ENCODE data around the gene SCAMP2. TPM values are rescaled to one million over a fixed set of nuclear protein-coding genes. Genes with fewer than 3 reads are reported as not detected.

SCAMP2 gene
- total and polyA plus RNA-seq, 2 experiments from 2014 or later: 34.7 to 51.3 TPM

- TF ChIP-seq ETS1 (IDR thresholded peaks at IDR 0.05): no peak
Measured at GRCh38 chr15:74893627-74894026, 20.5 kb upstream of the SCAMP2 start (continued).

GRCh38 chr15:74892931-74893330, 19.8 kb upstream of the SCAMP2 start:
- H3K27me3 ChIP-seq (ENCODE audit: insufficient read depth): no peaks in the 10 kb centered on the region
- TF ChIP-seq EZH2 (IDR thresholded peaks at IDR 0.05; ENCODE audit: low read depth, unreplicated experiment): no peak
- no peak for TF ChIP-seq POLR2AphosphoS5 (IDR thresholded peaks at IDR 0.05; ENCODE audit: low read depth)
- no peak for TF ChIP-seq ZNF114 (CRISPR knock-in tag; IDR thresholded peaks at IDR 0.05)
- no peak for TF ChIP-seq NANOG (IDR thresholded peaks at IDR 0.05; ENCODE audit: borderline replicate concordance)
- TF ChIP-seq ZNF331 (CRISPR knock-in tag; IDR thresholded peaks at IDR 0.05; ENCODE audit: low read depth): no peak
- no peak for TF ChIP-seq JUNB (IDR thresholded peaks at IDR 0.05; ENCODE audit: unreplicated experiment)
- no peak for TF ChIP-seq CTCF (conservative IDR thresholded peaks at IDR 0.05; ENCODE audit: low read depth in 2 of 2)
- TF ChIP-seq REST (IDR thresholded peaks at IDR 0.05; ENCODE audit: unreplicated experiment): no peak
- no peak for TF ChIP-seq EZH2phosphoT487 (IDR thresholded peaks at IDR 0.05; ENCODE audit: unreplicated experiment)
- no peak for TF ChIP-seq STAT1 (IDR thresholded peaks at IDR 0.05; ENCODE audit: unreplicated experiment)
- no peak for TF ChIP-seq ETS1 (IDR thresholded peaks at IDR 0.05)
- TF ChIP-seq ZNF462 (CRISPR knock-in tag; IDR thresholded peaks at IDR 0.05): no peak

More at GRCh38 chr15:74892931-74893330, 19.8 kb upstream of the SCAMP2 start:
- no peak overlapping the region for H3K4me3 ChIP-seq
- H4K20me1 ChIP-seq (replicated peaks; ENCODE audit: insufficient read depth): no peaks in the 10 kb centered on the region
- H3K27ac ChIP-seq (ENCODE audit: low read depth): no peak overlapping the region
- H3K27me3 Mint-ChIP-seq (ENCODE audit: insufficient read depth, low read depth, poor library complexity): peaks cover 11% of the 10 kb centered on the region
- H3K4me1 ChIP-seq (ENCODE audit: insufficient read depth): peaks cover 6% of the 10 kb centered on the region
- no peak overlapping the region for H3K27ac Mint-ChIP-seq
- H2AFZ ChIP-seq: no peak overlapping the region
- DNase-seq (ENCODE audit: low spot score) (no peak), ATAC-seq (no peak)
- H3K4me2 ChIP-seq: no peak overlapping the region
- H3F3A ChIP-seq (replicated peaks; ENCODE audit: low read depth): 0 out of 2 replicates have a peak, but pooled peaks cover under 1% of the 10 kb centered on the region
- no peaks in the 10 kb centered on the region for H3K9me3 Mint-ChIP-seq
- H3K4me3 Mint-ChIP-seq: no peak overlapping the region
- peaks cover 31% of the 10 kb centered on the region for H3K36me3 Mint-ChIP-seq (ENCODE audit: low read depth)
- peaks cover 6% of the 10 kb centered on the region; the same call in 1 of the 3 replicates for H3K4me1 Mint-ChIP-seq
- H3K9me2 ChIP-seq (ENCODE audit: insufficient read depth): no peaks in the 10 kb centered on the region
- H3K36me3 ChIP-seq (ENCODE audit: insufficient read depth): no peaks in the 10 kb centered on the region
- H3K79me2 ChIP-seq (replicated peaks; ENCODE audit: insufficient read depth): no peaks in the 10 kb centered on the region

Data from GM23338 (cell line).